ENCODE results near the gene EIF1B. TPM values are rescaled to one million over a fixed set of nuclear protein-coding genes. Genes with fewer than 3 reads are reported as not detected.

Gene EIF1B
- total RNA-seq, 2 donors from 2014 or later, result 15.0 to 38.2 TPM

DNA sequence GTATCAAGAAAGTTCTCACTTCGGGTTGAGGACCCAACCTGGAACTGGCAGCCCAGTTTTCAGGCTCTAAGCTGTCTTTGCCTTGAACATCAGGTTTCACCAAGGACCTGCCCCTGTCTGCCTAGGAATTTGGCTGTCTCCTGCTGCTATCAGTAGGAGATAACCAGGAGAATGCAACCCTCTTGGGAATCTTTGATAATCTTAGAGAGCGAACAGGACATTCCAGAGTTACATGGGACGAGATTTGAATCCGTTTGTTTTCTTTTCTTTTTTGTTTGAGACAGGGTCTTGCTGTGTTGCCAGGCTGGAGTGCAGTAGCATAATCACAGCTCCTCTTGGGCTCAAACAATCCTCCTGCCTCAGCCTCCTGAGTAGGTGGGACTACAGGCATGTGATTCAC lies 18.0 kb upstream of the EIF1B start:
- Histone ChIP-seq H3K4me3 (no peak overlapping the region), H3K4me1 (ENCODE audit: control insufficient read depth in 1 of 2, low read depth in 2 of 2) (no peaks in the 10 kb centered on the region), H3K36me3 (no peaks in the 10 kb centered on the region), H3K9me3 (no peaks in the 10 kb centered on the region), H3K27ac (no peak overlapping the region), H3K27me3 (replicated peaks; ENCODE audit: insufficient read depth) (no peaks in the 10 kb centered on the region)
- TF ChIP-seq, protein P1, sequence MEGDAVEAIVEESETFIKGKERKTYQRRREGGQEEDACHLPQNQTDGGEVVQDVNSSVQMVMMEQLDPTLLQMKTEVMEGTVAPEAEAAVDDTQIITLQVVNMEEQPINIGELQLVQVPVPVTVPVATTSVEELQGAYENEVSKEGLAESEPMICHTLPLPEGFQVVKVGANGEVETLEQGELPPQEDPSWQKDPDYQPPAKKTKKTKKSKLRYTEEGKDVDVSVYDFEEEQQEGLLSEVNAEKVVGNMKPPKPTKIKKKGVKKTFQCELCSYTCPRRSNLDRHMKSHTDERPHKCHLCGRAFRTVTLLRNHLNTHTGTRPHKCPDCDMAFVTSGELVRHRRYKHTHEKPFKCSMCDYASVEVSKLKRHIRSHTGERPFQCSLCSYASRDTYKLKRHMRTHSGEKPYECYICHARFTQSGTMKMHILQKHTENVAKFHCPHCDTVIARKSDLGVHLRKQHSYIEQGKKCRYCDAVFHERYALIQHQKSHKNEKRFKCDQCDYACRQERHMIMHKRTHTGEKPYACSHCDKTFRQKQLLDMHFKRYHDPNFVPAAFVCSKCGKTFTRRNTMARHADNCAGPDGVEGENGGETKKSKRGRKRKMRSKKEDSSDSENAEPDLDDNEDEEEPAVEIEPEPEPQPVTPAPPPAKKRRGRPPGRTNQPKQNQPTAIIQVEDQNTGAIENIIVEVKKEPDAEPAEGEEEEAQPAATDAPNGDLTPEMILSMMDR (IDR thresholded peaks at IDR 0.05), result no peak
- no peak for ATAC-seq (ENCODE audit: insufficient number of reproducible peaks, low FRiP score, low read depth)
- DNase-seq (ENCODE audit: low spot score), result no peak

DNA sequence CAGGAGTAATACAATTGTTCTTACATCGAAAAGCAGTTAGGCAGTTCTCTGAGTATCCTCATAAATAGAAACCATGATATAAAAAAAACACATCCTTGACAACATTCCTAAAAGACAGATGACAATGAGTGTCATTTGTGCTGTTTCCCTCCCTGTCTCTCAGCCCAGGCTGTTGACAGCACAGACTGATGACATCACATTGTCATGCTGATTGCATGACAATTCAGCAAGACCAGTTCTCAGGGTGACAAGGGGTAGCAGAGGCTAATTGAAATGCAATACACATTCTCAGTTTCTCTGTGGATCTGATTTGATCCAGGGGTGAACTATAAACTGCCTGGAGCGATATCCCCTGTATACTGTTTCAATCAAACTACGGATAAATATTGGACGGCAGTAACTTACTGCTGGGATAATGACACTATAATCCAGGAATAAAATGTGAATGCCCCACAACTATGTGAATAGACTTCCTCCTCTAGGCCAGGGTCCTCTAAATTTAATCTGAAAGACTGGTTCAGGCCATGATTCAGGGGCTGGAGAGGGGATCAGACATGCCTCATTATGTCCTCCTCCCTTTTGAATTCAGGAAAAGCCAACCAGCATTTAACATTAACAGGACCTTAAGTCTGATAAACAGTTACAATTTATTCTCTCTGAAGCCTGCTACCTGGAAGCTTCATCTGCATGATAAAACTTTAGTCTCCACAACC lies 16.7 kb upstream of the EIF1B start:
- H3K27me3 ChIP-seq (replicated peaks; ENCODE audit: insufficient read depth), result no peaks in the 10 kb centered on the region
- no peak overlapping the region for H3K4me3 ChIP-seq
- DNase-seq (ENCODE audit: low spot score) (no peak), ATAC-seq (ENCODE audit: insufficient number of reproducible peaks, low FRiP score, low read depth) (no peak)
- no peaks in the 10 kb centered on the region for H3K9me3 ChIP-seq
- no peaks in the 10 kb centered on the region for H3K36me3 ChIP-seq
- no peak overlapping the region for H3K27ac ChIP-seq
- no peaks in the 10 kb centered on the region for H3K4me1 ChIP-seq (ENCODE audit: control insufficient read depth in 1 of 2, low read depth in 2 of 2)
- TF ChIP-seq, protein P1 (IDR thresholded peaks at IDR 0.05), result no peak

DNA sequence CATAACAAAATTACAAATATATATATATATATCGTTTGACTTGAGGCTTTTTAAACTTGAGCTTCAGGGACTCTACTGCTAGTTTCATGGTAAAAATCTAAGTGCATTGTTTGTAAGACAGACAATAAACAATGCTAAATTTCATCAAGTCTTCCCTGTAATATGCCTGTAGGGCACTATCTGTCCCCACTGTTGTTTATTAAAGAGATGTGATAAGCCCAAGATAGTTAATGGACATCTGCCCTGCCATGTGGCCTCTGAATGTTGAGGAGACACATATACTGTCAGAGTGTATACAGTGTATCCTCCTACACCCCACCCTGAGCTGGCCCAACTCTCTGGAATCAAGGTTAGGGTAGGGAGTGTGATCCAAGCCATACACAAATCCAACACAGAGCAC lies 15.1 kb upstream of the EIF1B start:
- ATAC-seq (ENCODE audit: insufficient number of reproducible peaks, low FRiP score, low read depth), result no peak
- no peak overlapping the region for H3K4me3 ChIP-seq
- H3K4me1 ChIP-seq (ENCODE audit: control insufficient read depth in 1 of 2, low read depth in 2 of 2), result no peaks in the 10 kb centered on the region
- DNase-seq (ENCODE audit: low spot score), result no peak
- no peaks in the 10 kb centered on the region for H3K9me3 ChIP-seq
- no peak overlapping the region for H3K27ac ChIP-seq
- H3K36me3 ChIP-seq, result no peaks in the 10 kb centered on the region
- TF ChIP-seq, protein P1 (IDR thresholded peaks at IDR 0.05), result no peak
- no peaks in the 10 kb centered on the region for H3K27me3 ChIP-seq (replicated peaks; ENCODE audit: insufficient read depth)

DNA sequence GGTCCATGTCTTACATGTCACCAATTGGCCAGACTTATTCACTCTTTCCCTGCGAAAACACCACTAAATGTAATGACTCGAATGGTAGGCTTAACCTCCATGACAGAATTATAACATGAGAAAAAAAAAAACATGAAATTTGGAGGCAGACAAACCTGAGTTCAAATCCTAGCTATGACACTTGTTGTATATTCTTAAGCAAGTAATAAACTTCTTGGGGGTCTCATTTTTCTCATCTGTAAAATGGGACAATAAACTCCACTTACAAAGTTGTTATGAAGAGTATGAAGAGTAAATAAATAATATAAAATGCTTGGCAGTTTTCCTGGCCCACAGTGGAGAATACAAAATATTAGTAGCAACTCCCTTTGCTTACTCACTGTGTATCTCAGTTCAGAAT lies 11.4 kb upstream of the EIF1B start:
- peaks cover 7 to 10% of the 10 kb centered on the region in 2 donors for H3K4me1 ChIP-seq (ENCODE audit: control insufficient read depth in 1 of 2, low read depth in 2 of 2)
- TF ChIP-seq, protein P1 (IDR thresholded peaks at IDR 0.05), result no peak
- no peaks in the 10 kb centered on the region for H3K9me3 ChIP-seq
- H3K36me3 ChIP-seq, result no peaks in the 10 kb centered on the region
- ATAC-seq (ENCODE audit: insufficient number of reproducible peaks, low FRiP score, low read depth), result no peak
- H3K27ac ChIP-seq, result no peak overlapping the region
- no peaks in the 10 kb centered on the region for H3K27me3 ChIP-seq (replicated peaks; ENCODE audit: insufficient read depth)
- DNase-seq (ENCODE audit: low spot score), result no peak
- no peak overlapping the region for H3K4me3 ChIP-seq

DNA sequence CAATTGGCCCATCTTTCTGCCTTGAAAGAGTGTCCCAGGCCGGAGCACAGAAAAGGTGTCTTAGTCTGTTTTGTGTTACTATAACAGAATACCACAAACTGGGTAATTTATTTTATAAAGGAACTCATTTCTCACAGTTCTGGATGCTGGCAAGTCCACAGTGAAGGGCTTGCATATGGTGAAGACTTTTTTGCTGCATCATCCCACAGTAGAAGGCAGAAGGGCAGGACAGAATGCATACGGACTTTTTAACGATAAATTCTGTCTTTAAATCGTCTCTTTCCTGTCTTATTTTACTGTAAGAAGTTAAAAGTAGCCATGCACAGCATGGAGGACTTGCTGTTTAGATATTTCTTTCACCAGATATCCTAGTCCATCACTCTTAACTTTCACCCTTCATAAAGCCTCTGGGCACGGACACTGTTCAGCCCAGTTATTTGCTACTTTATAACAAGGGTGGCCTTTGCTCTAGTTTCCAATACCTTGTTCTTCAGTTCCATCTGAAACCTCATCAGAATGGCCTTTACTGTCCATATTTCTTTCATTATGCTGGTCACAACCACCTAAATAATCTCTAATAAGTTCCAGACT lies 10.3 kb upstream of the EIF1B start:
- Histone ChIP-seq H3K36me3 (no peaks in the 10 kb centered on the region), H3K4me1 (ENCODE audit: control insufficient read depth in 1 of 2, low read depth in 2 of 2) (peaks cover 9 to 16% of the 10 kb centered on the region in 2 donors), H3K9me3 (no peaks in the 10 kb centered on the region), H3K27ac (no peak overlapping the region), H3K4me3 (no peak overlapping the region), H3K27me3 (replicated peaks; ENCODE audit: insufficient read depth) (no peaks in the 10 kb centered on the region)
- ATAC-seq (ENCODE audit: insufficient number of reproducible peaks, low FRiP score, low read depth) (no peak), DNase-seq (ENCODE audit: low spot score) (no peak)
- TF ChIP-seq, protein P1 (IDR thresholded peaks at IDR 0.05), result no peak

Data from thoracic aorta (tissue), 2 donors.